Measurements from ENCODE around the gene ST3GAL5.

Gene ST3GAL5

GRCh38 chr2:85827879-85828569, 60.8 kb downstream of the ST3GAL5 start:
- Histone ChIP-seq H4K20me1 (ENCODE audit: insufficient read depth, low read length) (no peaks in the 10 kb centered on the region), H3K36me3 (replicated peaks; ENCODE audit: insufficient read depth, low read length) (no peaks in the 10 kb centered on the region), H2AFZ (ENCODE audit: low read length) (peak overlapping the region; percentile 70), H3K27ac (ENCODE audit: low read length) (peak overlapping the region; percentile 31; the same call in 1 of the 2 replicates), H3K9me3 (replicated peaks; ENCODE audit: insufficient read depth, low read length) (no peaks in the 10 kb centered on the region), H3K9me2 (replicated peaks; ENCODE audit: insufficient read depth, low read length) (no peaks in the 10 kb centered on the region), H3K79me2 (ENCODE audit: low read length) (no peaks in the 10 kb centered on the region), H3K9ac (ENCODE audit: low read length) (peak overlapping the region; percentile 67), H3K4me1 (ENCODE audit: low read length) (peaks cover 28% of the 10 kb centered on the region), H3K4me3 (ENCODE audit: low read length) (peak overlapping the region; percentile 71), H3K27me3 (replicated peaks; ENCODE audit: insufficient read depth, low read length) (no peaks in the 10 kb centered on the region), H3K4me2 (ENCODE audit: low read depth, low read length) (peak overlapping the region; percentile 99), H3F3A (ENCODE audit: insufficient read depth, low read length) (0 out of 2 replicates have a peak, but pooled peaks cover 7% of the 10 kb centered on the region)
- TF ChIP-seq EZH2 (optimal IDR thresholded peaks at IDR 0.05; ENCODE audit: low read depth, low read length) (no peak), EZH2phosphoT487 (IDR thresholded peaks at IDR 0.05; ENCODE audit: low read length) (no peak), CTCF (IDR thresholded peaks at IDR 0.05; ENCODE audit: low read length) (no peak)
- DNase-seq: peak; percentile 41

GRCh38 chr2:85826990-85827878, 61.6 kb downstream of the ST3GAL5 start:
- DNase-seq: peak; percentile 85
- Histone ChIP-seq H3K9ac (ENCODE audit: low read length) (peak overlapping the region; percentile 67), H3K4me2 (ENCODE audit: low read depth, low read length) (peak overlapping the region; percentile 99), H3K4me3 (ENCODE audit: low read length) (peak overlapping the region; percentile 71), H4K20me1 (ENCODE audit: insufficient read depth, low read length) (no peaks in the 10 kb centered on the region), H3K9me3 (replicated peaks; ENCODE audit: insufficient read depth, low read length) (no peaks in the 10 kb centered on the region), H3K27me3 (replicated peaks; ENCODE audit: insufficient read depth, low read length) (no peaks in the 10 kb centered on the region), H3K9me2 (replicated peaks; ENCODE audit: insufficient read depth, low read length) (no peaks in the 10 kb centered on the region), H3K79me2 (ENCODE audit: low read length) (no peaks in the 10 kb centered on the region), H3K4me1 (ENCODE audit: low read length) (peaks cover 28% of the 10 kb centered on the region), H3K27ac (ENCODE audit: low read length) (peak overlapping the region; percentile 31; the same call in 1 of the 2 replicates), H2AFZ (ENCODE audit: low read length) (peak overlapping the region; percentile 70), H3F3A (ENCODE audit: insufficient read depth, low read length) (0 out of 2 replicates have a peak, but pooled peaks cover 7% of the 10 kb centered on the region), H3K36me3 (replicated peaks; ENCODE audit: insufficient read depth, low read length) (no peaks in the 10 kb centered on the region)
- TF ChIP-seq EZH2 (optimal IDR thresholded peaks at IDR 0.05; ENCODE audit: low read depth, low read length): no peak
- peak; percentile 90 for TF ChIP-seq CTCF (IDR thresholded peaks at IDR 0.05; ENCODE audit: low read length)

GRCh38 chr2:85823951-85824350, 64.8 kb downstream of the ST3GAL5 start:
- no peaks in the 10 kb centered on the region for H3K79me2 ChIP-seq (ENCODE audit: low read length)
- no peak for DNase-seq
- no peak for TF ChIP-seq CTCF (IDR thresholded peaks at IDR 0.05; ENCODE audit: low read length)
- TF ChIP-seq EZH2 (optimal IDR thresholded peaks at IDR 0.05; ENCODE audit: low read depth, low read length): no peak
- TF ChIP-seq EZH2phosphoT487 (IDR thresholded peaks at IDR 0.05; ENCODE audit: low read length): no peak

More at GRCh38 chr2:85823951-85824350, 64.8 kb downstream of the ST3GAL5 start:
- Histone ChIP-seq H4K20me1 (ENCODE audit: insufficient read depth, low read length) (no peaks in the 10 kb centered on the region), H3F3A (ENCODE audit: insufficient read depth, low read length) (no peaks in the 10 kb centered on the region), H3K9me3 (replicated peaks; ENCODE audit: insufficient read depth, low read length) (no peaks in the 10 kb centered on the region), H2AFZ (ENCODE audit: low read length) (no peak overlapping the region), H3K4me1 (ENCODE audit: low read length) (peaks cover 11% of the 10 kb centered on the region), H3K4me3 (ENCODE audit: low read length) (no peak overlapping the region), H3K4me2 (ENCODE audit: low read depth, low read length) (no peak overlapping the region), H3K36me3 (replicated peaks; ENCODE audit: insufficient read depth, low read length) (no peaks in the 10 kb centered on the region), H3K27me3 (replicated peaks; ENCODE audit: insufficient read depth, low read length) (no peaks in the 10 kb centered on the region), H3K9ac (ENCODE audit: low read length) (no peak overlapping the region), H3K27ac (ENCODE audit: low read length) (no peak overlapping the region), H3K9me2 (replicated peaks; ENCODE audit: insufficient read depth, low read length) (no peaks in the 10 kb centered on the region)
